Breast epithelium (tissue), 3 donors: ENCODE measurements around the gene DNAJC21.

Experiments
- CTCF ChIP-seq, 3 donors: fragments of 450-650 bp; IDR thresholded peaks; one replicate each; pipeline ENCODE4 v1.5.1; 2016 to 2017; ENCODE audit warnings: antibody characterized with exemption in 3 of 3, mild to moderate bottlenecking in 3 of 3, moderate library complexity in 3 of 3
- POLR2A ChIP-seq: fragments of 450-650 bp; IDR thresholded peaks from one replicate; pipeline ENCODE4 v1.6.1; 2016; ENCODE audit warnings: antibody characterized with exemption, mild to moderate bottlenecking, moderate library complexity

- no peak for TF ChIP-seq POLR2A
- TF ChIP-seq CTCF (IDR thresholded peaks at IDR 0.05) = no peak
Observed at GRCh38 chr5:34916518-34916917, 12.8 kb upstream of the DNAJC21 start.
